GDM1 (cell line): Measurements from ENCODE around the gene GGCX.

Experiments used
- DNase-seq: peaks from one replicate; lab custom pipeline; 2025; lab: John Stamatoyannopoulos, UW

Gene GGCX

GRCh38 chr2:85516653-85517389, 44.5 kb downstream of the GGCX start:
- no peak for DNase-seq

- no peak for DNase-seq
These were observed 47.0 kb downstream of the GGCX start for GRCh38 chr2:85514323-85514722.

- DNase-seq = no peak
These were observed 50.1 kb downstream of the GGCX start for GRCh38 chr2:85511008-85511811.

GRCh38 chr2:85506768-85507181, 54.5 kb downstream of the GGCX start:
- DNase-seq = no peak

GRCh38 chr2:85505551-85506238, 55.6 kb downstream of the GGCX start:
- no peak for DNase-seq

- no peak for DNase-seq
These were observed 56.5 kb downstream of the GGCX start for GRCh38 chr2:85504778-85505261.

GRCh38 chr2:85503851-85504777, 57.2 kb downstream of the GGCX start:
- DNase-seq = no peak

GRCh38 chr2:85503168-85503850, 58.0 kb downstream of the GGCX start:
- DNase-seq = no peak

- DNase-seq = no peak
These were observed 58.6 kb downstream of the GGCX start for GRCh38 chr2:85502720-85503119.

- DNase-seq = no peak
These were observed 60.0 kb downstream of the GGCX start for GRCh38 chr2:85501248-85501647.

GRCh38 chr2:85497944-85498630, 63.2 kb downstream of the GGCX start:
- DNase-seq = no peak

- DNase-seq = no peak
These were observed 64.9 kb downstream of the GGCX start for GRCh38 chr2:85496436-85496835.
